ENCODE results near the gene TAF11.

The TAF11 gene

DNA sequence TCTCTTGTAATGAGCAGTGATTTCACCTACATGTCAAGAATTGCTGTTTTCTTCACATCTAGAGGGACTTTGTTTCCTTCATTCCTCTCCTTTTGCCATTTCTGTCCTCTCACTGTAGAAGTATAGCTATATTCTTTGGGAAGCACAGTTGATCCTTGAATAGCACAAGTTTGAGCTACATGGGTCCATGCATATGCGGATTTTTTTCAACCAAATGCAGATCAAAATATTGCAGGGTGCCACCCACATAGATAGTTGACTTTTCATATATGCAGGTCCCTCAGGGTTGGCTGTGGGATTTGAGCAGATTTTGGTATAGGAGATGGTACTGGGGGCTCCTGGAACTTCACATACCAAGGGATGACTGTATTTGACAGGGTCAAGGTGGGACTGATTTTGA lies 54.9 kb downstream of the TAF11 start:
- no peak overlapping the region for H3K27ac Mint-ChIP-seq
- no peak overlapping the region for H3K4me3 Mint-ChIP-seq
- peaks cover 18% of the 10 kb centered on the region for H3K36me3 Mint-ChIP-seq (ENCODE audit: low read depth)
- H3K9me3 Mint-ChIP-seq, result no peaks in the 10 kb centered on the region
- H3K27me3 Mint-ChIP-seq (ENCODE audit: low read depth), result no peaks in the 10 kb centered on the region
- peaks cover 2% of the 10 kb centered on the region for H3K4me1 Mint-ChIP-seq (ENCODE audit: low read depth)

GRCh38 chr6:34829137-34829536 lies 58.7 kb downstream of the TAF11 start:
- Mint-ChIP-seq H3K36me3 (ENCODE audit: low read depth) (peaks cover 6% of the 10 kb centered on the region), H3K27ac (no peak overlapping the region), H3K4me1 (ENCODE audit: low read depth) (no peaks in the 10 kb centered on the region), H3K4me3 (no peak overlapping the region), H3K27me3 (ENCODE audit: low read depth) (no peaks in the 10 kb centered on the region), H3K9me3 (no peaks in the 10 kb centered on the region)
